Mesenchymal stem cell (in vitro differentiated cells and primary cell): ENCODE data around the gene TAF11.

Source experiments
- DNase-seq: peaks from one replicate; pipeline ENCODE4 v3.0.0-alpha.2; 2013
- H2AFZ ChIP-seq: one replicate; pipeline ENCODE4 v1.6.1; 2013; ENCODE audit warnings: low read depth, mild to moderate bottlenecking, control low read depth, inconsistent platforms, low read length, moderate library complexity
- H2AK5ac ChIP-seq: 2 replicates; pipeline ENCODE4 v1.6.1; 2013; ENCODE audit warnings: low read length, moderate library complexity, mild to moderate bottlenecking, inconsistent platforms; ENCODE audit not compliant: severe bottlenecking
- H2BK120ac ChIP-seq: one replicate; pipeline ENCODE4 v1.6.1; 2013; ENCODE audit warnings: low read depth, mild to moderate bottlenecking, inconsistent platforms, low read length, moderate library complexity
- H2BK12ac ChIP-seq, 2 experiments: one replicate each; pipeline ENCODE4 v1.6.1; 2013; ENCODE audit warnings: inconsistent platforms in 2 of 2, low read length in 2 of 2, mild to moderate bottlenecking in 2 of 2, moderate library complexity in 2 of 2, control low read depth in 1 of 2
- H2BK15ac ChIP-seq: one replicate; pipeline ENCODE4 v1.6.1; 2013; ENCODE audit warnings: mild to moderate bottlenecking, low read depth, inconsistent platforms; ENCODE audit not compliant: poor library complexity, severe bottlenecking
- H2BK5ac ChIP-seq: 2 replicates; pipeline ENCODE4 v1.6.1; 2013; ENCODE audit warnings: low read depth, mild to moderate bottlenecking, low read length, control low read depth, inconsistent platforms; ENCODE audit not compliant: poor library complexity, severe bottlenecking
- H3K14ac ChIP-seq, 2 experiments: one replicate each; pipeline ENCODE4 v1.6.1; 2013; ENCODE audit warnings: inconsistent platforms in 2 of 2, low read length in 2 of 2, control low read depth in 1 of 2, mild to moderate bottlenecking in 1 of 2, moderate library complexity in 1 of 2
- H3K18ac ChIP-seq, 2 experiments: one replicate each; pipeline ENCODE4 v1.6.1; 2013; ENCODE audit warnings: inconsistent platforms in 2 of 2, low read length in 2 of 2, control low read depth in 1 of 2, low read depth in 1 of 2, mild to moderate bottlenecking in 1 of 2
- H3K23ac ChIP-seq, 2 experiments: one replicate each; pipeline ENCODE4 v1.6.1; 2013; ENCODE audit warnings: inconsistent platforms in 2 of 2, low read length in 2 of 2, mild to moderate bottlenecking in 2 of 2, moderate library complexity in 2 of 2, control low read depth in 1 of 2
- H3K27ac ChIP-seq: 2 replicates; pipeline ENCODE4 v1.5.1; 2013; ENCODE audit warnings: mild to moderate bottlenecking, moderate library complexity, low read length, control low read depth, inconsistent platforms; ENCODE audit not compliant: poor library complexity, severe bottlenecking
- H3K27me3 ChIP-seq, 2 experiments: 2 replicates each; pipeline versions ENCODE4 v1.6.1 to v1.7.0; 2013; ENCODE audit warnings: low read length in 2 of 2, mild to moderate bottlenecking in 2 of 2, moderate library complexity in 2 of 2, control low read depth in 1 of 2, inconsistent platforms in 1 of 2; ENCODE audit not compliant: control insufficient read depth in 1 of 2, insufficient read depth in 1 of 2
- H3K36me3 ChIP-seq, 2 experiments: 2 replicates each; pipeline versions ENCODE4 v1.6.1 to v1.7.0; 2013; ENCODE audit warnings: low read length in 2 of 2, control low read depth in 1 of 2, inconsistent platforms in 1 of 2, low read depth in 1 of 2, mild to moderate bottlenecking in 1 of 2; ENCODE audit not compliant: insufficient read depth in 2 of 2, control insufficient read depth in 1 of 2
- H3K4ac ChIP-seq, 2 experiments: one replicate each; pipeline ENCODE4 v1.6.1; 2013; ENCODE audit warnings: inconsistent platforms in 2 of 2, low read length in 2 of 2, mild to moderate bottlenecking in 2 of 2, moderate library complexity in 2 of 2, control low read depth in 1 of 2, low read depth in 1 of 2
- H3K4me1 ChIP-seq: 2 replicates; pipeline ENCODE4 v1.6.1; 2013; ENCODE audit warnings: low read depth, low read length, control low read depth; ENCODE audit not compliant: control insufficient read depth, insufficient read depth
- H3K4me2 ChIP-seq: 2 replicates; pipeline ENCODE4 v1.6.1; 2013; ENCODE audit warnings: low read length, mild to moderate bottlenecking, inconsistent platforms; ENCODE audit not compliant: poor library complexity, severe bottlenecking
- H3K4me3 ChIP-seq, 2 experiments: 2 replicates each; pipeline versions ENCODE4 v1.5.1 to v1.7.0; 2013; ENCODE audit warnings: low read length in 2 of 2, mild to moderate bottlenecking in 2 of 2, control low read depth in 1 of 2, low read depth in 1 of 2; ENCODE audit not compliant: insufficient read depth in 1 of 2
- H3K79me1 ChIP-seq: replicated peaks from 2 replicates; pipeline ENCODE4 v1.6.1; 2013; ENCODE audit warnings: mild to moderate bottlenecking, control low read depth, low read length, inconsistent platforms; ENCODE audit not compliant: poor library complexity, severe bottlenecking
- H3K9ac ChIP-seq: 2 replicates; pipeline ENCODE4 v1.7.0; 2013; ENCODE audit warnings: mild to moderate bottlenecking, low read length, moderate library complexity
- H3K9me3 ChIP-seq: 2 replicates; pipeline ENCODE4 v1.7.0; 2013; ENCODE audit warnings: mild to moderate bottlenecking, low read length; ENCODE audit not compliant: control insufficient read depth
- H4K8ac ChIP-seq: one replicate; pipeline ENCODE4 v1.6.1; 2013; ENCODE audit warnings: inconsistent platforms, mild to moderate bottlenecking, low read length, moderate library complexity
- H4K91ac ChIP-seq: one replicate; pipeline ENCODE4 v1.6.1; 2013; ENCODE audit warnings: mild to moderate bottlenecking, low read length, inconsistent platforms
- WGBS: methylation state at CpG from one replicate; pipeline ENCODE4 v1.1.7; 2013; ENCODE audit warnings: mixed read lengths; 5-methylcytosine and 5-hydroxymethylcytosine counted together

The TAF11 gene

DNA sequence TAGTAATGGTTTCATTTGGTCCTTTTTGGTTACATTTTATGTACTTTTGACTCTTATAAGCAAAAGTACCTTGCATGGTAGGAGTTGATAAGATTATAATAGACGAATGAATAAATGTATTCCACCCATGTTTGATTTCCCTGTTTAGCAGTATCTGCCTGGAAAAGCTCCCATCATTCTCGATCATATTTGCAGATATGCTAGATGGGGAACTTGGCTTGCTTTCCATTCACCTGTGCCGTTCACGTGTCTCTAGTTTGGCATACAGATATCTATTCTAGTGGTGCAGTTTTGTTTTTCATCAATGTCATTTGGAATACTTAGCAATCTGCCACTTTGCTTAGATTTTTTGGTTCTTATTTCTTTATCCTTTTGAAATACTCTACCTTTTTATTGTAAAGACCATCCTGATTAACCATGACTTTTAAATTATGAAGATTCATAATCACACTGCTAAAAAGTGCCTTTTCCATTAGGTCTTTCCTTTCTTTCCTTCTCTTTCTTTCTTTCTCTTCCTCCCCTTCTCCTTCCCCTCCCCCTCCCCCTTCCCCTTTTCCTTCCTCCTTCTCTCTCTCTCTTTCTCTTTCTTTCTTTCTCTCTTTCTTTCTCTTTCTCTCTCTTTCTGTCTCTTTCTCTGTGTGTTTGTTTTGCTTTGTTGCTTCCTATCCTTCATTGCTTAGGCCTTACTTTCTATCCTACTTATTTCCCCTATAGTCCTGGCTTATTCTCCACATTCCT, 41.6 kb upstream of the TAF11 start:
- Histone ChIP-seq H3K18ac (no peak overlapping the region), H4K91ac (no peak overlapping the region), H3K4ac (no peak overlapping the region), H3K9ac (no peak overlapping the region), H2AFZ (no peak overlapping the region), H3K4me1 (peaks cover 9% of the 10 kb centered on the region), H2BK5ac (no peak overlapping the region), H3K9me3 (no peaks in the 10 kb centered on the region), H3K27ac (no peak overlapping the region), H3K23ac (no peak overlapping the region), H3K27me3 (no peaks in the 10 kb centered on the region), H2BK15ac (no peak overlapping the region), H3K79me1 (peaks cover 34% of the 10 kb centered on the region), H2AK5ac (no peak overlapping the region), H3K4me2 (no peak overlapping the region), H3K4me3 (no peak overlapping the region), H3K36me3 (no peaks in the 10 kb centered on the region), H4K8ac (no peak overlapping the region), H3K14ac (no peak overlapping the region), H2BK12ac (no peak overlapping the region), H2BK120ac (no peak overlapping the region)
- DNase-seq = no peak
- WGBS = 94% methylated on average over 4 of the region's 4 CpGs

GRCh38 chr6:34928695-34929094, 40.9 kb upstream of the TAF11 start:
- H2AK5ac ChIP-seq = no peak overlapping the region
- DNase-seq = no peak
- no peak overlapping the region for H3K9ac ChIP-seq
- no peak overlapping the region for H3K27ac ChIP-seq
- no peaks in the 10 kb centered on the region for H3K36me3 ChIP-seq
- H3K4ac ChIP-seq = no peak overlapping the region
- H2AFZ ChIP-seq = no peak overlapping the region
- no peak overlapping the region for H2BK5ac ChIP-seq
- H3K9me3 ChIP-seq = no peaks in the 10 kb centered on the region
- H3K4me2 ChIP-seq = no peak overlapping the region
- peaks cover 39% of the 10 kb centered on the region for H3K79me1 ChIP-seq
- no peak overlapping the region for H4K91ac ChIP-seq
- 100% methylated on average over 1 of the region's 1 CpG for WGBS
- no peak overlapping the region for H3K14ac ChIP-seq
- H3K4me3 ChIP-seq = no peak overlapping the region
- H3K23ac ChIP-seq = no peak overlapping the region
- no peak overlapping the region for H2BK120ac ChIP-seq
- no peak overlapping the region for H2BK15ac ChIP-seq
- no peak overlapping the region for H4K8ac ChIP-seq
- no peak overlapping the region for H2BK12ac ChIP-seq
- peaks cover 9% of the 10 kb centered on the region for H3K4me1 ChIP-seq
- no peaks in the 10 kb centered on the region for H3K27me3 ChIP-seq
- no peak overlapping the region for H3K18ac ChIP-seq

GRCh38 chr6:34928220-34928619, 40.4 kb upstream of the TAF11 start:
- no peak for DNase-seq
- Histone ChIP-seq H2AFZ (no peak overlapping the region), H3K9ac (no peak overlapping the region), H2BK12ac (no peak overlapping the region), H3K36me3 (no peaks in the 10 kb centered on the region), H3K18ac (no peak overlapping the region), H4K91ac (no peak overlapping the region), H3K9me3 (no peaks in the 10 kb centered on the region), H3K27ac (no peak overlapping the region), H2AK5ac (no peak overlapping the region), H3K14ac (no peak overlapping the region), H3K23ac (no peak overlapping the region), H3K4me2 (no peak overlapping the region), H3K4me1 (peaks cover 9% of the 10 kb centered on the region), H4K8ac (no peak overlapping the region), H2BK5ac (no peak overlapping the region), H2BK15ac (no peak overlapping the region), H3K4me3 (no peak overlapping the region), H3K4ac (no peak overlapping the region), H2BK120ac (no peak overlapping the region), H3K79me1 (peaks cover 43% of the 10 kb centered on the region), H3K27me3 (no peaks in the 10 kb centered on the region)
- WGBS = 90% methylated on average over 3 of the region's 3 CpGs

DNA sequence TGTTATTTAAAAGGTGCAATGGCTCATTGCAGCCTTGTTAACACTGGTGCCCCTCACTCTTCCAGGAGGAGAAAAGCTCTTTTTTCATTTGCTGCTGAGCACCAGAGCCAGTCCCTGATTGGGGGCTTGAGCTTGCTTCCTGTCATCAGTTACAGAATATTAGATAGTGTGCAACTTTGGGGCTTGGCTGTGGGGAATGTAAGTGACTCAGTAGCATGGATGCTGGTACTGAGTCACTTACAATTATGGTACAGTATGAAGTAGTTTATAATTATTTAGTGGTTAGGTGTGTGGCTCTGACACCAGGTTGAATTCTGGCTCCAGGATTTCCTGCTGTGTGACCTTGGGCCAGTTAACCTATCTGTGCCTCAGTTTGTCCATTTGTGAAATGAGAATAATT, 38.8 kb upstream of the TAF11 start:
- Histone ChIP-seq H3K14ac (no peak overlapping the region), H3K79me1 (peaks cover 43% of the 10 kb centered on the region), H2BK5ac (no peak overlapping the region), H2AK5ac (no peak overlapping the region), H3K9me3 (no peaks in the 10 kb centered on the region), H3K4me2 (no peak overlapping the region), H3K23ac (no peak overlapping the region), H2BK15ac (no peak overlapping the region), H2BK120ac (no peak overlapping the region), H3K36me3 (no peaks in the 10 kb centered on the region), H4K91ac (peak overlapping the region; percentile 41), H3K9ac (no peak overlapping the region), H3K27ac (no peak overlapping the region), H4K8ac (no peak overlapping the region), H3K27me3 (no peaks in the 10 kb centered on the region), H3K4me3 (no peak overlapping the region), H2BK12ac (no peak overlapping the region), H3K4me1 (peaks cover 12% of the 10 kb centered on the region), H2AFZ (no peak overlapping the region), H3K18ac (no peak overlapping the region), H3K4ac (no peak overlapping the region)
- peak; percentile 16 for DNase-seq
